IPS-11a (cell line): Measurements from ENCODE around the gene BHMT2.

ENCODE experiments used
- H3K4me3 ChIP-seq: one replicate; pipeline ENCODE4 v1.5.1; 2013; ENCODE audit warnings: low read depth, low read length, control low read depth

Gene BHMT2

DNA sequence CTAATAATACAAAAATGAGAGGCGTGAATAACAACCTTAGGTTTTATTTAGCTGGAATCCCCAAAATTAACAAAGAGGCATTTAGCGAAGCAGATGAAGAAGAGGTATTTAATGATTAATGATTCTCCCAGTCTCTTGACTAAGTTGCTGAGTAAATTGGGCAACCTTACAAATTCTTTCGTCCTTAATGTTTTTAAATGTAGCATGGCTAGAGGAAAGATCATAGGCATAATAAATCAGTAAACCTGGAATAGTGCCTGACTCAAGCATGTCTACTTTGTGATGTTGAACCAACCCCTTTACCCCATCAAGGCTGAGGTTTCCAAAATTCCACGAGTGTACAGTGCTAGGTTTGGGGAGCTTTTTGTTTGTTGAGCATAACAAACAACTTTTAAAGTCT, 49.9 kb downstream of the BHMT2 start:
- H3K4me3 ChIP-seq: no peak overlapping the region

DNA sequence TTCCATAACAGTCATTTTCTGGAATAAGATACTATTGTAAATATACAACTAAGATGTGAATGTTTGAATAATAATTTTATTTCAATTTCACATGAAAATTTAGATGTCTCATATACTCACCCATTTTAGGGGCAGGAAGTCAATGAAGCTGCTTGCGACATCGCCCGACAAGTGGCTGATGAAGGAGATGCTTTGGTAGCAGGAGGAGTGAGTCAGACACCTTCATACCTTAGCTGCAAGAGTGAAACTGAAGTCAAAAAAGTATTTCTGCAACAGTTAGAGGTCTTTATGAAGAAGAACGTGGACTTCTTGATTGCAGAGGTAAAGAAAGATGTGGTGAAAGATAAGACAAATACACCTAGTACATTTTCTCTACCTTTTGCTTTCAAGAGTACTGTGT, 50.7 kb downstream of the BHMT2 start:
- H3K4me3 ChIP-seq: no peak overlapping the region

- H3K4me3 ChIP-seq: no peak overlapping the region
Measured at GRCh38 chr5:79122973-79123372, 53.4 kb downstream of the BHMT2 start.

GRCh38 chr5:79124607-79125006, 55.0 kb downstream of the BHMT2 start:
- H3K4me3 ChIP-seq: no peak overlapping the region

- no peak overlapping the region for H3K4me3 ChIP-seq
Measured at GRCh38 chr5:79130781-79131180, 61.2 kb downstream of the BHMT2 start.

GRCh38 chr5:79133121-79133656, 63.6 kb downstream of the BHMT2 start:
- no peak overlapping the region for H3K4me3 ChIP-seq

- H3K4me3 ChIP-seq: no peak overlapping the region
Measured at GRCh38 chr5:79133657-79134451, 64.3 kb downstream of the BHMT2 start.

DNA sequence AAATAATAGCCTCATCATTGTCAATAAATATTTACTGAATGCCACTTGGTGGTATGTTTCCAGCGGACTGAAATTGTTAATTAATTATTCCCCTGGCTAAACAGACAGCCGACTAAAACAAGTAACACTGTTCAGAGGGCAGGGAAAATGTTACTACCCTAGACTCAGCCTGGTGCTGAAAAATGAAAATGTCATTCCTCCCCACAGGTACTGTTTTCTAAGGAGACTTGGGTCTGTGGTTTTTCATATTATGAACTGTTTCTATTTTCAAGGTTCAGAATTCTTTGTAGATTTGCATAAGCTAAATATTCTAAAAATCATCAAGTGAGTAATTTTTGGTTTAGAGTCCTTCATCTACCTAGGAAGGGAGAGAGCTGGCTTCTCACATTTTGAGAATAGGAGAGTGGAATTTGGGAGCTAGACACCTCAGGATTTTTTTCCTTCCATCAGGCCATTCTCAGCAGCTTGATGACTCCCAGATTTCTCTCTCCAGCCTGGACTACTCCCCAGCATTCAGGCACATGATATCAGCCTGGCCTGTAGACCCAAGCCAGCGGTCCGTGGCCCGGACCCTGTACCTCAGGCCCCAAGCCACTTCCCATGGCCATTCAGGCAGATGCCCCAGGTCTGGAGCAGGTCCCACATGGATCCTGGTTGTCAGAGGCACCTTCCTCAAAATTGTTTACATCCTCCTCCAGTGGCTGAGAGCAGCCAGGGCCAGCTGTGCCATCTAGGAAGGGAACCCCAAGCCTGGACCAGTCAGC, 66.4 kb downstream of the BHMT2 start:
- no peak overlapping the region for H3K4me3 ChIP-seq

DNA sequence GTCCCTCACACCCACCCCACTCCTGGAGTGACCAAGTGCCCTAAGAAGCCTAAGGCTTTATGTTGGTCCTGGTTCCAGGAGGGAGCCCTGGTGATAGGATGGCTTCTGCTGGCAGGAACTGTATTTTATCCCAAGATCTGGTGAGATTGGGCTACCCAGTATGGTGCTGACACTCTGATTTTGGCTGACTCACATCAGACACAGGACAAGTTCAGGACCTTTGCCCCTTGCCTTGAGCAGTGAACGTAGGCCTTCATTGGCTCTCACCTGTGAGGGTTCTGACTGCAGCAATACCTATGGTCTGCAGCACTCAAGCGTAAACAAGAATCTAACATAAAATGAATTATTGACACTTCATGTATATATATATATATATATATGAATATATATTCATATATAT, 67.1 kb downstream of the BHMT2 start:
- H3K4me3 ChIP-seq: no peak overlapping the region
